ENCODE measurements around the gene CBLB. TPM values are rescaled to one million over a fixed set of nuclear protein-coding genes. Genes with fewer than 3 reads are reported as not detected.

The CBLB gene
- total RNA-seq, 2 donors from 2014 or later = 31.1 to 40.5 TPM

DNA sequence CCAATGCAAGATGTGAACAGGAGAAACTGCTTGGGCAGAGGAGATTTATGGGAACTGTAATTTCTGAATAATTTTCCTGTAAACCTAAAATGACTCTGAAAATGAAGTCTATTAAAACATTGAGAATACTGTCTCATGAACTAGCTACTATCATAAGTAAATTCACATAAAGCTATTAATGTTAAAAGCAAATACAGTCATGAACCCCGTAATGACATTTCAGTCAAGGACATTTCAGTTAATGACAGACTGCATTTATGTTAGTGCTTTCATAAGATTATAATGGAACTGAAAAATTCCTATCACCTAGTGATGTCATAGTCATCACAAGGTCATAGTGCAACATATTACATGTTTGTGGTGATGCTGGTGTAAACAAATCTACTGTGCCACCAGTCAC is 17.2 kb downstream of the CBLB start:
- intact Hi-C loops (cut with DNase I) = no loop called here
- DNase-seq (no peak), ATAC-seq (no peak)
- Histone ChIP-seq H3K9me3 (no peaks in the 10 kb centered on the region), H3K36me3 (replicated peaks in 1 of 2; ENCODE audit: insufficient read depth in 1 of 2, low read depth in 2 of 2) (peaks cover 0 to 5% of the 10 kb centered on the region in 2 donors), H3K4me3 (no peak overlapping the region), H3K27me3 (no peaks in the 10 kb centered on the region), H3K27ac (no peak overlapping the region), H3K4me1 (no peaks in the 10 kb centered on the region)
- WGBS, 2 donors = 25 to 41% methylated on average over 1 of the region's 1 CpG
- TF ChIP-seq, protein P1, sequence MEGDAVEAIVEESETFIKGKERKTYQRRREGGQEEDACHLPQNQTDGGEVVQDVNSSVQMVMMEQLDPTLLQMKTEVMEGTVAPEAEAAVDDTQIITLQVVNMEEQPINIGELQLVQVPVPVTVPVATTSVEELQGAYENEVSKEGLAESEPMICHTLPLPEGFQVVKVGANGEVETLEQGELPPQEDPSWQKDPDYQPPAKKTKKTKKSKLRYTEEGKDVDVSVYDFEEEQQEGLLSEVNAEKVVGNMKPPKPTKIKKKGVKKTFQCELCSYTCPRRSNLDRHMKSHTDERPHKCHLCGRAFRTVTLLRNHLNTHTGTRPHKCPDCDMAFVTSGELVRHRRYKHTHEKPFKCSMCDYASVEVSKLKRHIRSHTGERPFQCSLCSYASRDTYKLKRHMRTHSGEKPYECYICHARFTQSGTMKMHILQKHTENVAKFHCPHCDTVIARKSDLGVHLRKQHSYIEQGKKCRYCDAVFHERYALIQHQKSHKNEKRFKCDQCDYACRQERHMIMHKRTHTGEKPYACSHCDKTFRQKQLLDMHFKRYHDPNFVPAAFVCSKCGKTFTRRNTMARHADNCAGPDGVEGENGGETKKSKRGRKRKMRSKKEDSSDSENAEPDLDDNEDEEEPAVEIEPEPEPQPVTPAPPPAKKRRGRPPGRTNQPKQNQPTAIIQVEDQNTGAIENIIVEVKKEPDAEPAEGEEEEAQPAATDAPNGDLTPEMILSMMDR (IDR thresholded peaks at IDR 0.05) = no peak
- no peak for TF ChIP-seq POLR2A (IDR thresholded peaks at IDR 0.05)

DNA sequence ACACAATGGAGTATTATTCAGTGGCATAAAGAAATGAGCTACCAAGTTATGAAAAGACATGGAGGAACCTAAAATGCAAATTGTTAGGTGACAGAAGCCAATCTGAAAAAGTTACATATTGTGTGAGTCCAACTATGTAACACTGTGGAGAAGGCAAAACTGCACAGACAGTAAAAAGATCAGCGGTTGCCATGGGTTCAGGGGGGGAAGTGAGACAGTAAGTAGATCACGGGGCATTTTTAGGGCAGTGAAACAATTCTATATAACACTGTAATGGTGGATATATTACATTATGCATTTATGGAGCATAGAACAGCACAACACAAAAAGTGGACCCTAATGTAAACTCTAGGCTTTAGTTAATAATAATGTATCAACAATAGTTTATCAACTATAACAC is 17.6 kb downstream of the CBLB start:
- Histone ChIP-seq H3K36me3 (replicated peaks in 1 of 2; ENCODE audit: insufficient read depth in 1 of 2, low read depth in 2 of 2) (peaks cover 0 to 5% of the 10 kb centered on the region in 2 donors), H3K4me3 (no peak overlapping the region), H3K27me3 (no peaks in the 10 kb centered on the region), H3K9me3 (no peaks in the 10 kb centered on the region), H3K27ac (no peak overlapping the region), H3K4me1 (no peaks in the 10 kb centered on the region)
- DNase-seq = no peak
- intact Hi-C loops (cut with DNase I) = no loop called here
- ATAC-seq = no peak
- TF ChIP-seq, protein P1 (IDR thresholded peaks at IDR 0.05) = no peak
- TF ChIP-seq POLR2A (IDR thresholded peaks at IDR 0.05) = no peak
- WGBS, 2 donors = 89 to 94% methylated on average over 2 of the region's 2 CpGs

- ATAC-seq (no peak), DNase-seq (no peak)
- no peak for TF ChIP-seq POLR2A (IDR thresholded peaks at IDR 0.05)
- TF ChIP-seq, protein P1 (IDR thresholded peaks at IDR 0.05) = no peak
- peaks cover 0 to 5% of the 10 kb centered on the region in 2 donors for H3K36me3 ChIP-seq (replicated peaks in 1 of 2; ENCODE audit: insufficient read depth in 1 of 2, low read depth in 2 of 2)
- H3K4me1 ChIP-seq = peaks cover 2% of the 10 kb centered on the region
- H3K9me3 ChIP-seq = no peaks in the 10 kb centered on the region
- intact Hi-C loops (cut with DNase I) = no loop called here
- 86 to 91% methylated on average over 2 of the region's 2 CpGs for WGBS, 2 donors
- H3K27me3 ChIP-seq = no peaks in the 10 kb centered on the region
- H3K4me3 ChIP-seq = no peak overlapping the region
- no peak overlapping the region for H3K27ac ChIP-seq
Observed at GRCh38 chr3:105850593-105850992, 18.2 kb downstream of the CBLB start.

GRCh38 chr3:105848821-105849220 is 20.0 kb downstream of the CBLB start:
- intact Hi-C loops (cut with DNase I) = no loop called here
- H3K4me1 ChIP-seq = peaks cover 9% of the 10 kb centered on the region
- 91 to 100% methylated on average over 3 of the region's 3 CpGs for WGBS, 2 donors
- no peak for DNase-seq
- H3K27ac ChIP-seq = no peak overlapping the region
- no peaks in the 10 kb centered on the region for H3K27me3 ChIP-seq
- no peak overlapping the region for H3K4me3 ChIP-seq
- no peaks in the 10 kb centered on the region for H3K9me3 ChIP-seq
- ATAC-seq = no peak
- H3K36me3 ChIP-seq (replicated peaks in 1 of 2; ENCODE audit: insufficient read depth in 1 of 2, low read depth in 2 of 2) = peaks cover 0 to 5% of the 10 kb centered on the region in 2 donors
- no peak for TF ChIP-seq POLR2A (IDR thresholded peaks at IDR 0.05)
- TF ChIP-seq, protein P1 (IDR thresholded peaks at IDR 0.05) = no peak

DNA sequence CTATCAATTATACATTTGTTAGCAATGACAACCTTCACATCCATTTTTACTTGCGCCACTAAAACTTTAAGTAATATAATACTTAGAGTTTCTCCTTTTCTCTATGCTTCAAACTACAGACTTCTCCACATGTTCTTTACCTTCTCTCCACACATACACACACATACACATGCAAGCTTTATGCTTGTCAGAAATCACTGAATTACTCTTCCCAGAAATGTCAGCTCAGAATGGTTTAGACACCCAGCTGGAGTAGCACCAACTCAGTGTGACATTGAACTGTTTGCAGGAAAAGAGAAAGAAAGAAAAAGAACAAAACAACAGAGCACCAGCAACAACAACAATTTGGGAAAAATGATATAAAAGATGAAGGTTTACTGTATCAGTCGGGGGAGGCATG is 20.9 kb downstream of the CBLB start:
- DNase-seq (no peak), ATAC-seq (no peak)
- no peaks in the 10 kb centered on the region for H3K9me3 ChIP-seq
- TF ChIP-seq POLR2A (IDR thresholded peaks at IDR 0.05) = no peak
- TF ChIP-seq, protein P1 (IDR thresholded peaks at IDR 0.05) = no peak
- no peak overlapping the region for H3K4me3 ChIP-seq
- peaks cover 9% of the 10 kb centered on the region for H3K4me1 ChIP-seq
- 86 to 88% methylated on average over 2 of the region's 2 CpGs for WGBS, 2 donors
- H3K36me3 ChIP-seq (replicated peaks in 1 of 2; ENCODE audit: insufficient read depth in 1 of 2, low read depth in 2 of 2) = peaks cover 0 to 3% of the 10 kb centered on the region in 2 donors
- no peaks in the 10 kb centered on the region for H3K27me3 ChIP-seq
- H3K27ac ChIP-seq = no peak overlapping the region
- intact Hi-C loops (cut with DNase I) = no loop called here
